GM18508 (cell line): Measurements from ENCODE around the gene AGAP1.

Experiments used
- ATAC-seq: cut with Tn5 transposase; IDR thresholded peaks from one replicate; pipeline ENCODE4 v1.9.1; 2021; ENCODE audit warnings: moderate number of reproducible peaks; ENCODE audit not compliant: insufficient read depth, unreplicated experiment

AGAP1 gene

DNA sequence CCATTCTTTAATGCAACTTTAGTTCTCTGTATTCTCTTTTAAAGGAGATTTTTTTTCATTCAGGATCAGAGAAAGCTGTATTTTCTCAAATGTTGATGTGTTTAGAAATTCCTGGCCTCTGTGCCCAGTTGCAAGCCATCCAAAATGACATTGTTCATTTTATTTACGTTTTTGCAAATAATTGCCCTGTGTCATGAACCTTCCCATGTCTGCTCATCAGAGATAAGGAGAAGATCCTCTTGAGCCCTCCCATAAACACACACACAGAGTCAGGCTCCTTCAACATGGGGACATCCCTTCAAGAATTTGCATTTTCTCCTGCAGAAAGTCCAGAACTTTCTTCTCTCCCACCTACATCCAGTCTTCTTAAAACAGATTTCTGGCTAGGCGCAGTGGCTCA, 415.5 kb downstream of the AGAP1 start:
- no peak for ATAC-seq

DNA sequence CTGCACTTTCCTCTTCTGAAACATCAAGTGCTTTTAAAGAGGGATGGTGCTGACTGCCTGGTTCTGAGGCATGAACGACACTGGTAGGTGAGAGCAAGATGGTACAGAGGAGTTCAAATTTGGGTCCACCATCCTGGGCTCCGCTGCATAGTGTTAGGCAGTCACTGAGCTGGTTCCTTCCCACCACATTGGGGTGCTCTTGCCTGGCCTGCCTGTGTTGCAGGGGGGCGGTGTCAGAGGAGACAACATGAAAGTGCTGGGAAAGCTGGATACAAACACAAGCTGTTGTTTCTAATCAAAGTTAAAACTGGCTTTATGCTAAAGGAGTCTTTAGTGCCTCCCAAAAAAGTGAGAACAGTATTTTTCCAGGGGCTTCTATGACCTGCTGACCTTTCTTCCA, 416.2 kb downstream of the AGAP1 start:
- no peak for ATAC-seq

DNA sequence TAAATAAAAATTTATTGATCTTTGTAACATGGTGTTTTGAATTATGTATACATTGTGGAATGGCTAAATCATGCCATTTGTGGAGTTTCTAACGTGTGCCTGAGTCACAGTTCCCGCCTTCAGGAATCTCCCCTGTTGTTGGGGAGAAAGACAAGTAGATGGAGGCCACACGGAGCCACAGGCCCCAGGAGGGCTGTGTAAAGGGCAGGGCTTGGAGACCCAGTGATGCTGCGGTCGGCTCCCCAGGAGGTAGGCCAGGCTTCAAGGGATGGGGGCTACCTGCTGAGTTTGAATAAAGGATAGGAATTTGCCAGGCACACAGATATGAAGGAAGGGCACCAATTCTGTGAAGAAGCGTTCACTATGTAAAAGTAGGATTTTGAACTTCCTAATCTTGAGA, 417.3 kb downstream of the AGAP1 start:
- ATAC-seq, result no peak

DNA sequence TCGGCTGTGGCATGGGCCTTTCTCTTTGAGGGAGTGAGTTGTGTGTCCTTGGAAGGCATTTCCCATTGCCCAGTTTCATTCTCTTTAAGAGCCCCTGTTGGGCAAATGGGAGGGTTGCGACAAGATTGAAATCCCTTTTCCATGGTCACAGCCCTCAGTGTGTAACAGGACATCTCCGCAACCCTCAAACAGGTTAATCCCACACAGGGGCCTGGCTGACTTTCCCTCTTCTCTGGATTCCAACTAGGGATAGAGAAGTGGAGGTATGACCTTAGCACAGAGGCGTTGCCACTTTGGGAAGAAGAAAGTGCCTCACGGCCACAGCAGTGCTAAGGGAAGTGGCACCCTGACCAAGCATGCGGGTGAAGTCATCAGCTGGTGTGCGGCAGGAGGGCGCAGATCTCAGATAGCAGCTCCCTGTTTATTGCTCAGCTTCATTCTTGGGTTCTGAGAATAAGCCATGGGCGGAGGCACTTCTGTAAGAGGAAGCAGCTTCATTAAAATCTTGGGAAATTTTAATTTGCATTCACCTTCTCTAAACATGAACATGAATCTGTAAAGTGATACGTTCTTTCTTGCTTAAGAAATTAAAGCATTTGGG, 417.9 kb downstream of the AGAP1 start:
- no peak for ATAC-seq

GRCh38 chr2:235914756-235915155, 420.9 kb downstream of the AGAP1 start:
- ATAC-seq, result no peak

GRCh38 chr2:235917506-235917905, 423.7 kb downstream of the AGAP1 start:
- ATAC-seq, result no peak

- no peak for ATAC-seq
Measured at GRCh38 chr2:235918876-235919275, 425.0 kb downstream of the AGAP1 start.

DNA sequence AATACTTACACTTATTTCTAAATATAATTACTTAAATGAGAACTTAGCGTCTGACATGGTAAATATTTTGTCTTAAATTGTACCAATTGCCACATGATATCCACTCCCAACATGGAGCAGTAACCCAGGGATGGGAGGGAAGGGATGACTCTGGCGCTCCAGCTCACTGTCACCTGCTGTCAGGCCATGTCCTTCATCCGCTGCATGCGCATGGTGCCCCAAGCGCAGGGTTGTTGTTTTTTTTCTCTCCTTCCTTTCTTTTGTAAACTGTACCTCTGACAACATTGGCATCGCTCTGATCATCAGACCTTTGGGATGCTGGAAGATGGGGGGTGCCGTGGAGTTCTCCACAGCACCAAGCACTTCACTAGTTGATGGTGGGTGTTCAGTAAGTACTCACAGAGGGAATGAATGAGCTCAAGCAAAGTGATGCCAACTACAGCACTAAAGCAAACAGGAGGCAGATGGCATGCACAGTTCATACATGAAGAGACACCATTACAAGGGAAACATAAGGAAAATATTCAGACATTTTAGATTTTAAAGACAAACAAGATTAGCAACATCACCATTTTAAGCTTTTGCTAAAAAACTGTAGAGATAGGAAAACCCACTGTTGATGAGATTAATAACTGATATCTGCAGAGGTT, 426.5 kb downstream of the AGAP1 start:
- no peak for ATAC-seq

DNA sequence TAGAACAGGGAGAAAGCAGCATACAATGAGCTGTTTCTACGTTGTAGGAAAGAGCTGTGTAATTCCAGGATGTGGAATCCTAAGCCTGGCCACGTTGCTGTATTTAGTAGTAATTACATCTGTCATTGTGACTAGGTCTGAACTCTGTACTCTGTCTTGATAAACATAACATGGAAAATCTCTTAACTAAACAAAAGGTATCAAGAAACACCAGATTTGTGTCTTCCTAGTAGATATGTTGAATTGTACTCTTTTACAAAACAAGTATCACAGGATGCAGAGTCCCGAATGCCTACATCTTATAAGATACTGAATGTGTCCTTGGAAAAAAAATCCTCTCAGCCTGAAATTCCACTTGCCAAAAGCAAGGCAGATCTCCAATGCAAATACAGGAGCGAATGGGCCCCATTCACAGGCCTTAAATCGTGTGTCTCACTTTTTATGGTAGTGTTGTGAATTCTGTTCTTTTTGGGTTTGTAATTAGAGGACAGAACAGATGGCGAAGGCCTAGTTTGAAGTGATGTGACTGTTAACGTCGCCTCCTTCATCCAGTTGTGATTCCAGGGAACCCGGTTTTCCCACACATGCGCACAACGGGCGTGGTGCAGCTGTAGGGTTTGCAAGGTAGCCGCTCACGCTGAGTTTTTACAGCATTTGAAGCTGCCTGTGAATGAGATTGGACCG, 427.8 kb downstream of the AGAP1 start:
- ATAC-seq, result no peak

GRCh38 chr2:235922839-235923238, 429.0 kb downstream of the AGAP1 start:
- ATAC-seq, result no peak

- no peak for ATAC-seq
Measured at GRCh38 chr2:235923859-235924674, 430.2 kb downstream of the AGAP1 start.

DNA sequence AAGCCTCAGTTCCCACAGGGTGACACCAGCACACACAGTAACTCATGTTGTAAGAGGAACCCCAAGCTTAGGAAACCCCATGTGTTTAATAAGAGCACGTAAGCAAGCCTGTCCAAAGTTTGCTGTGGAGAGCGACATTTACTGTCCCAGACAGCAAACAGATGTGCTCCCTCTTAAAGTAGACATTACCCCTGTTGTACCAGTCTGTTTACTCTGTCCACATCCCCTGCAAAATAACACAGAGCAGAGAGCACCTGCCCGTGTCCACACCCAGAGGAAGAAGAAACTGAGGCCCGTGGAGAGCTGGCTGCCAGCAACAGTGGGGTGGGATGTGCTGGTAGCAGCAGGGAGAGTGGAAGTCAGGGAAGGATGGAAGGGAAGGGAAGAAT, 430.8 kb downstream of the AGAP1 start:
- ATAC-seq, result no peak

- no peak for ATAC-seq
Measured at GRCh38 chr2:235925250-235925919, 431.5 kb downstream of the AGAP1 start.

DNA sequence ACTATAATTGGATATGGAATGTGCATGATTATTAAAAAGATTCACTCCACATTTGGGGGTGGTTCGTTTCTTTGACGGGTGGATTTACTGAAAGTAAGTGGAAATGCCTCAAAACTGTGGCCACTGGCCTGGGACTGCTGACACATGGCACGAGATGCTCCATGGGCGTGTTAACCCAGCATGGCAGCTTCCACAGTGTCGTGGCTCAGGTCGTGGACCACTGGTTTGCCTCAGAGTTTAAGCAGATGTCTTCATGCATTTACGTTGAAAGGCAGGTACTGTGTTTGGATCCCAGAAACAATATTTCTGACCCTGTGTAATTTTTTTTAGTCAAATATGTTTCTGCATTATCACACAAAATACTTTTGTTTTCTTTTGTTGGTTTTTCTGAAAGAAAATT, 432.4 kb downstream of the AGAP1 start:
- ATAC-seq, result no peak

DNA sequence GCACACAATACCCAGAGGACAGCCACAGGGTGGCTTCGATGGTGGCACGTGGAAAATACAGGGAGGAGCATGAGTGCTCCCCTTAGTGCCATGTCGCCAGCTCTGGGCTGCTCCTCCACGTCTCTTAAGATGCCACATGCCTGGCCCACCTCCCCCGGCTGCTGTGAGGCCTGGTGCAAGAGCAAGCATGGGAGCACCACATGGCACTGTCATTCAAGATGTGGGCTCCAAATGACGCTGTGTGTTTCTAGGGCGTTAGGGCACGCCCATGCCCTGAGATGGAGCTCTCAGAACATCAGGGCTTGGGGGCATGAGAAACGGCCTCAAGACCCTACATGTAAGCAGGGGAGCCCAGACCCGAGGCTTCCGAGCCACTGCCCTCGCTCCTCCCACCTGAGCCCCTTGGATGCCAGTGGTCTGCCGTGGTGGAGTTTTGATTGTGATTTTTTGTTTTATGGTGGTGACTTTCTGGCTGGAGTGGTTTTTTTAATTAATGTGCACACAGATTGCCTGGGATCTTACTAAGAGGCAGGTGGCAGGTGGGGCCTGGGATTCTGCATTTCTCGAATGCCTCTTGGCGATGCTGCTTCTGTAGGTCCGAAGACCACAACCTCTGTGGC, 435.0 kb downstream of the AGAP1 start:
- no peak for ATAC-seq

DNA sequence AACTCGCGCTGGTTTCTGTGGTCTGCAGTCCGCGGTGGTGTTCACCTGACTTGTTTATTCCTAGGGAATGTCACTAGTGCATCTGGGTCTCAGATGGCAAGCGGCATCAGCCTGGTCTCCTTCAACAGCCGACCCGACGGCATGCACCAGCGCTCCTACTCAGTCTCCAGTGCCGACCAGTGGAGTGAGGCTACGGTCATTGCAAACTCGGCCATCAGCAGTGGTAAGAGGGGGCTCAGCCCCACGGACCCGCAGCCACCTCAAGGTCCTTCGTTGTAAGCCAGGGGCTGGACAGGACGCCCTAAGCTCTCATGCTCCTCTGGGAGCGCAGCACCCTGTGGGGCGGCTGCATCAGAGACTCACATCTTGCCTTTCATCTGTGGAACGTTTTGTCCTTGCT, 436.9 kb downstream of the AGAP1 start:
- no peak for ATAC-seq

DNA sequence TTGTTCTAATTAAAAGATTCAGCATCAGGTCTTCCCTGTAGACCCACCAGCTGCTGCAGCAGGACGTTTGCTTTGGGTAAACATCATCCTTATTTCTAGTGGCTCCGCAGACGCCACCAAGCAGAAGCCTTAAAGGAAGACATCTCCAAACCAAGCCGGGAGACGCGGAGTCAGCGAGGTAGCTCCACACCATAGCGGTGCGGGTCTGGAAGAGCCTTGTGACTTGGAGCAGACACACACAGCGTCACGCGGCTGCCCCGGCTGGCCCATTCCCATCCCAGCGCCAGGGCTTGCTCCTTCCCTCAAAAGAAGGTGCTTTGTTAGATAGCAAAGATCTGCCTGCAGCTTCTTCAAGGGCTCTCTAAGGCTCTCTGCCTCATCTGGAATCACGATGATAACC, 437.8 kb downstream of the AGAP1 start:
- no peak for ATAC-seq

GRCh38 chr2:235934059-235934773, 440.4 kb downstream of the AGAP1 start:
- ATAC-seq, result no peak

DNA sequence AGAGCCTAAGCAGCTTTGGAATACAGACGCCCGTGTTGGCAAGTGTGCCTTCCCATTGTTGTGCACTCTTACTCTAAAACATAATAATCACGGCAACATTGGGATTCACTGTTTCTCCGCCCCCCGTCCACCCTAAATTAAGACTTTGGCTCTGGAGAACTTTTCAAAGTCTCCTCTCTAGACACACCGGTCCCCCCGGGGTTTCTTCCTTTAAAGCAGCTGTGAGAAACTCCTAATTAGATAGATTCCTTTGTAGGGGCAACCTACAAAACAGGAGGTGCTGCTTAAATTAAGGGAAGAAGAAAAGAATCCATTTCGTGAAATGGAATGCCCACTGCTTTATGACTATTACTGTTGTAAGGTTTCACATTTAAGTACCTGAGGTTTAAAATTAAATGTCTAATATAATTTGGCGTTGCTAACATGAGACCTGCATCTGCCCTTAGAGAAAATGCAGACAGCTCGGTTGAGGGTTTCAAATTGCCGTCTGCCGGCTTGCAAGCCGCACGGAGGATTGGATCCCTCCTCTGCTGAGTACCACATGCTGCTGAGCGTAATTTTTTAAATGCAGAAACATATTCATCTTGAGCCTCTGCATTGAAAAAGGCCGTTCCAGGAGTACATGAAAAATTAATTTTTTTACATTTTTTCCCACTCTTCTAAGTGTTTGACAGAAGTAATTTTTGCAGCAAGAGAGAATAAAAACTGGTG, 441.1 kb downstream of the AGAP1 start:
- ATAC-seq, result no peak
